Sigmoid colon (tissue), 7 donors: ENCODE measurements around the gene FOXO4. TPM values are rescaled to one million over a fixed set of nuclear protein-coding genes. Genes with fewer than 3 reads are reported as not detected.
A peak's percentile ranks its signal among the peaks of the same experiment; 100 is the strongest.

ENCODE experiments used
- DNase-seq: peaks from one replicate; pipeline ENCODE4 v3.0.0-alpha.2; 2019
- H3K27ac ChIP-seq, 4 donors: fragments of 200-600 bp; sonication (generic); one replicate each; pipeline ENCODE4 v1.5.1; 2016 to 2019; ENCODE audit warnings: mild to moderate bottlenecking in 1 of 4
- H3K27me3 ChIP-seq, 3 donors: fragments of 200-600 bp; sonication (generic); one replicate each; pipeline ENCODE4 v1.5.1; 2019; ENCODE audit warnings: mild to moderate bottlenecking in 1 of 3
- H3K36me3 ChIP-seq, 4 donors: fragments of 200-600 bp; sonication (generic); one replicate each; pipeline ENCODE4 v1.5.1; 2016 to 2019
- H3K4me1 ChIP-seq, 4 donors: fragments of 200-600 bp; sonication (generic); one replicate each; pipeline ENCODE4 v1.5.1; 2017 to 2019
- H3K4me3 ChIP-seq, 4 donors: fragments of 200-600 bp; sonication (generic); one replicate each; pipeline ENCODE4 v1.5.1; 2017 to 2019; ENCODE audit warnings: mild to moderate bottlenecking in 2 of 4, moderate library complexity in 1 of 4
- H3K9me3 ChIP-seq, 4 donors: fragments of 200-600 bp in 3 of 4; sonication (generic) in 3 of 4; one replicate each; pipeline versions ENCODE4 v1.5.1 to v1.6.1; 2013 to 2019
- CTCF ChIP-seq, 4 experiments: fragments of 450-650 bp in 3 of 4; fragments of 200-600 bp in 1 of 4; IDR thresholded peaks; one replicate each; pipeline ENCODE4 v1.5.1; 2016 to 2019; ENCODE audit warnings: antibody characterized with exemption in 4 of 4, mild to moderate bottlenecking in 3 of 4, moderate library complexity in 2 of 4
- EP300 ChIP-seq, 4 donors: sonication (generic); formaldehyde crosslinking; IDR thresholded peaks; one replicate each; pipeline ENCODE4 v1.6.1; 2017; ENCODE audit warnings: antibody characterized with exemption in 4 of 4
- POLR2A ChIP-seq, 2 donors: fragments of 450-650 bp; IDR thresholded peaks; one replicate each; pipeline ENCODE4 v1.6.1; 2016; ENCODE audit warnings: antibody characterized with exemption in 2 of 2, mild to moderate bottlenecking in 2 of 2, moderate library complexity in 2 of 2
- POLR2AphosphoS5 ChIP-seq, 4 donors: sonication (generic); formaldehyde crosslinking; IDR thresholded peaks; one replicate each; pipeline ENCODE4 v1.6.1; 2017; ENCODE audit warnings: antibody characterized with exemption in 4 of 4
- WGBS, 2 donors: extraction: QIAGEN DNeasy Blood & Tissue Kit; methylation state at CpG; one replicate each; pipeline ENCODE4 v1.1.7; 2013; 5-methylcytosine and 5-hydroxymethylcytosine counted together
- intact Hi-C: fragments of 100-400 bp; cut with DNase I; formaldehyde crosslinking; loops from one replicate; pipeline ENCODE4 v1.15.1; 2023
- polyA plus RNA-seq, 3 donors: library from polyadenylated mRNA; stranded (reverse); fragments of 200-250 nt; gene quantifications; one replicate each; pipeline ENCODE4 v1.2.3, GENCODE V29; 2013
- small RNA-seq, 3 donors: library from RNA; depleted of rRNA; stranded (forward); fragments of <200 nt; gene quantifications; one replicate each; pipeline ENCODE3, GENCODE V24; 2016
- total RNA-seq, 4 donors: library from RNA; depleted of rRNA; stranded (reverse); fragments of >200 nt; gene quantifications; one replicate each; pipeline ENCODE4 v1.1.0, GENCODE V29; 2016
- donor health status: healthy with polysubstance abuse.
- donor health status: Bipolar disorder and iron deficiency.
- donor health status: healthy.

FOXO4 gene
- total and polyA plus RNA-seq, 7 donors, result 14.7 to 34.6 (median 25.3) TPM

DNA sequence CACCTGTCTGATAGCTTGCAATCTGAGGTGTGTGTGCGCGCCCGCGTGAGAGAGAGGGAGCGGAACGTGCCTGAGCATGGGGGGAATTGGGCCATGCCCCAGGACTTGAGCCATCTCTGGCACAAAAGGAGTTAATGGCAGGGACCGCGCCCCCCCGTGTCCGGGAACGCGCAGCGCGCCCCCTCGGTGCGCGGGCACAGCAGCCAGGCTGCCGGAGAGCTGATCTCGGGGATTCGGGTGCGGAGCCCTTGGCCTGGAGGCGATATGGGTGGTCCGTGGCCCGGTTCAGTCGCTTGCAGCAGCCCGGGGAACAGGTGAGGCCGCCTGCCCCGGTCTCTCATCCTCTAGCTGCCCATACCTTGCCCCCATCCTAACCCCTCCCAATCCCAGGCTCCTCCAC lies 49.0 kb downstream of the FOXO4 start, which contains the start of gene NLGN3:
Gene NLGN3 (plus strand): TSS at position 191 of the 400 bp plus-strand sequence. CDS start 2,909 bp downstream, outside the sequence.
- Histone ChIP-seq H3K9me3 (no peaks in the 10 kb centered on the region), H3K27me3 (no peaks in the 10 kb centered on the region), H3K4me3 (peak within 1 kb of the TSS in 3 of 4 donors; percentile 28 to 37 (median 33)), H3K4me1 (peaks cover 0 to 32% (median 23%) of the 10 kb centered on the region in 4 donors), H3K27ac (peak within 1 kb of the TSS in 1 of 4 donors; percentile 47), H3K36me3 (peaks cover 0 to 27% (median 4%) of the 10 kb centered on the region in 4 donors)
- 14 to 44% methylated on average over 28 of the region's 28 CpGs for WGBS, 2 donors
- intact Hi-C loops, result no loop called here
- TF ChIP-seq POLR2AphosphoS5 (IDR thresholded peaks at IDR 0.05), result peak in 1 of 4 donors; percentile 33
- no peak for TF ChIP-seq CTCF (IDR thresholded peaks at IDR 0.05)
- no peak for DNase-seq

DNA sequence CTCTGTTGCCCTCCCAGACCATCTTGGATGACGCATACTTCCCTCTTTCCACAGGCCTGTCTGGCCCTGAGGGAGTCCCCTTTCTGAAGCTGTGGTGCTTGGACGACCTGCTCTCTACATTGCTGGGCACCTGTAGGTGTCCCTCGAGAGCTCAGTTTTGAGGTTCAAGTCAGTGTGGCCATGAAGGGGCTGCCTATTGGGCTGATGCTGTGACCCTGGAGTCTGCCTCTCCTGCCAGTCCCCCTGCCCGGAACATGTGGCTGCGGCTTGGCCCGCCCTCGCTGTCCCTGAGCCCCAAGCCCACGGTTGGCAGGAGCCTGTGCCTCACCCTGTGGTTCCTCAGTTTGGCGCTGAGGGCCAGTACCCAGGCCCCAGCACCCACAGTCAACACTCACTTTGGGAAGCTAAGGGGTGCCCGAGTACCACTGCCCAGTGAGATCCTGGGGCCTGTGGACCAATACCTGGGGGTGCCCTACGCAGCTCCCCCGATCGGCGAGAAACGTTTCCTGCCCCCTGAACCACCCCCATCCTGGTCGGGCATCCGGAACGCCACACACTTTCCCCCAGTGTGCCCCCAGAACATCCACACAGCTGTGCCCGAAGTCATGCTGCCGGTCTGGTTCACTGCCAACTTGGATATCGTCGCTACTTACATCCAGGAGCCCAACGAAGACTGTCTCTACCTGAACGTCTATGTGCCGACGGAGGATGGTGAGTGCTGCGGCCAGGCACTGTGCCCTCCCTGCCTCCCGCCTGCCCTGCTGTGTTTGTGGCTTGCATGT lies 52.0 kb downstream of the FOXO4 start:
- intact Hi-C loops, result no loop called here
- H3K27me3 ChIP-seq, result no peaks in the 10 kb centered on the region
- no peak for TF ChIP-seq POLR2A (IDR thresholded peaks at IDR 0.05)
- no peak for TF ChIP-seq EP300 (IDR thresholded peaks at IDR 0.05)
- no peak for TF ChIP-seq POLR2AphosphoS5 (IDR thresholded peaks at IDR 0.05)
- TF ChIP-seq CTCF (IDR thresholded peaks at IDR 0.05), result no peak
- peaks cover 0 to 32% (median 23%) of the 10 kb centered on the region in 4 donors for H3K4me1 ChIP-seq
- H3K4me3 ChIP-seq, result no peak overlapping the region
- peaks cover 0 to under 1% (median 0%) of the 10 kb centered on the region in 4 donors for H3K36me3 ChIP-seq
- H3K27ac ChIP-seq, result no peak overlapping the region
- H3K9me3 ChIP-seq, result no peaks in the 10 kb centered on the region
- 90 to 95% methylated on average over 28 of the region's 28 CpGs for WGBS, 2 donors
- DNase-seq, result no peak

- DNase-seq, result no peak
- H3K4me3 ChIP-seq, result no peak overlapping the region
- no peaks in the 10 kb centered on the region for H3K36me3 ChIP-seq
- TF ChIP-seq CTCF (IDR thresholded peaks at IDR 0.05) (no peak), EP300 (IDR thresholded peaks at IDR 0.05) (no peak), POLR2A (IDR thresholded peaks at IDR 0.05) (no peak), POLR2AphosphoS5 (IDR thresholded peaks at IDR 0.05) (no peak)
- 89 to 91% methylated on average over 8 of the region's 8 CpGs for WGBS, 2 donors
- H3K27me3 ChIP-seq, result no peaks in the 10 kb centered on the region
- no peaks in the 10 kb centered on the region for H3K9me3 ChIP-seq
- H3K4me1 ChIP-seq, result peaks cover 0 to 29% (median 19%) of the 10 kb centered on the region in 4 donors
- no peak overlapping the region for H3K27ac ChIP-seq
- intact Hi-C loops, result no loop called here
Observed at GRCh38 chrX:71148278-71148663, 52.6 kb downstream of the FOXO4 start.

GRCh38 chrX:71151366-71151765 lies 55.7 kb downstream of the FOXO4 start:
- 78 to 85% methylated on average over 7 of the region's 7 CpGs for WGBS, 2 donors

More at GRCh38 chrX:71151366-71151765, 55.7 kb downstream of the FOXO4 start:
- no peak for TF ChIP-seq POLR2AphosphoS5 (IDR thresholded peaks at IDR 0.05)
- no peak for TF ChIP-seq POLR2A (IDR thresholded peaks at IDR 0.05)
- no peak for TF ChIP-seq CTCF (IDR thresholded peaks at IDR 0.05)
- TF ChIP-seq EP300 (IDR thresholded peaks at IDR 0.05), result no peak
- no peak for DNase-seq
- Histone ChIP-seq H3K27me3 (no peaks in the 10 kb centered on the region), H3K4me1 (peaks cover 0 to 6% (median 0%) of the 10 kb centered on the region in 4 donors), H3K27ac (no peak overlapping the region), H3K36me3 (no peaks in the 10 kb centered on the region), H3K4me3 (no peak overlapping the region), H3K9me3 (no peaks in the 10 kb centered on the region)
- intact Hi-C loops, result no loop called here

Small RNA genes lying within 50 kb of the gene (small RNA-seq; reads per million reads assigned to genes)
- gene CXorf65, result 0 reads per million in 3 donors

Other genes with a start within 250 kb of the FOXO4 start
- not detected for gene TEX11, start 187.1 kb upstream of the FOXO4 start, total RNA-seq
- 1 to 10 TPM in 2 of 3 donors, under 1 TPM in 1; 0.79 to 2.4 (median 2.3) TPM for gene TEX11, start 187.1 kb upstream of the FOXO4 start, polyA plus RNA-seq
- not detected for gene SLC7A3, start 164.8 kb upstream of the FOXO4 start, total RNA-seq
- gene SLC7A3, start 164.8 kb upstream of the FOXO4 start, polyA plus RNA-seq, result under 1 TPM in 1 of 3 donors, not detected in 2; 0.07 TPM
- gene SNX12, start 27.5 kb upstream of the FOXO4 start, total RNA-seq, result 10 to 100 TPM; 27.6 to 47.4 (median 38.6) TPM
- 10 to 100 TPM; 40.6 to 66.1 (median 52.7) TPM for gene SNX12, start 27.5 kb upstream of the FOXO4 start, polyA plus RNA-seq
- not detected for gene CXorf65, start 10.9 kb downstream of the FOXO4 start, total RNA-seq
- 1 to 10 TPM in 1 of 3 donors, not detected in 2; 3.4 TPM for gene CXorf65, start 10.9 kb downstream of the FOXO4 start, polyA plus RNA-seq
- gene IL2RG, start 15.7 kb downstream of the FOXO4 start, total RNA-seq, result 1 to 10 TPM in 3 of 4 donors, not detected in 1; 1.7 to 8.1 (median 3.2) TPM
- 10 to 100 TPM; 14.4 to 90.1 (median 39.1) TPM for gene IL2RG, start 15.7 kb downstream of the FOXO4 start, polyA plus RNA-seq
- gene MED12, start 22.7 kb downstream of the FOXO4 start, total RNA-seq, result 10 to 100 TPM; 15.6 to 27.6 (median 24.4) TPM
- 10 to 100 TPM in 2 of 3 donors, 1 to 10 TPM in 1; 4.9 to 17.4 (median 16.1) TPM for gene MED12, start 22.7 kb downstream of the FOXO4 start, polyA plus RNA-seq
- gene NLGN3, start 49.0 kb downstream of the FOXO4 start, total RNA-seq, result 1 to 10 TPM in 3 of 4 donors, under 1 TPM in 1; 0.99 to 3.6 (median 2.6) TPM
- under 1 TPM in 2 of 3 donors, not detected in 1; under 0.01 to 0.95 TPM for gene NLGN3, start 49.0 kb downstream of the FOXO4 start, polyA plus RNA-seq
- not detected for gene GJB1, start 127.4 kb downstream of the FOXO4 start, total RNA-seq
- gene GJB1, start 127.4 kb downstream of the FOXO4 start, polyA plus RNA-seq, result 10 to 100 TPM; 12.6 to 65.6 (median 16.2) TPM
- 10 to 100 TPM; 12.4 to 23.5 (median 14.6) TPM for gene ZMYM3, start 158.3 kb downstream of the FOXO4 start, total RNA-seq
- 1 to 10 TPM; 2.4 to 9.6 (median 2.8) TPM for gene ZMYM3, start 158.3 kb downstream of the FOXO4 start, polyA plus RNA-seq
- 100 to 1,000 TPM; 170 to 214 (median 194) TPM for gene NONO, start 187.8 kb downstream of the FOXO4 start, total RNA-seq
- 100 to 1,000 TPM in 1 of 3 donors, 10 to 100 TPM in 2; 79.8 to 169 (median 87.1) TPM for gene NONO, start 187.8 kb downstream of the FOXO4 start, polyA plus RNA-seq
- gene ITGB1BP2, start 205.9 kb downstream of the FOXO4 start, total RNA-seq, result 10 to 100 TPM in 2 of 4 donors, 1 to 10 TPM in 2; 6.3 to 14.1 (median 10.3) TPM
- 1 to 10 TPM in 2 of 3 donors, not detected in 1; 1.2 to 3.6 TPM for gene ITGB1BP2, start 205.9 kb downstream of the FOXO4 start, polyA plus RNA-seq